Measurements from ENCODE around the gene FXYD6.

GRCh38 chr11:117830674-117831351 lies 45.6 kb downstream of the FXYD6 start:
- TF ChIP-seq POLR2A (IDR thresholded peaks at IDR 0.05) (no peak), CTCF (IDR thresholded peaks at IDR 0.05 in 4 of 5, conservative IDR thresholded peaks at IDR 0.05 in 1 of 5) (no peak)

Data from gastrocnemius medialis (tissue), 4 donors.